Measurements from ENCODE around the gene PRX. TPM values are rescaled to one million over a fixed set of nuclear protein-coding genes. Genes with fewer than 3 reads are reported as not detected.
"Not testable (repeated sequence)": the region's sequence is repeated elsewhere in the genome, so short reads cannot be mapped to it uniquely, and the experiment has no call there.

Gene PRX
- total RNA-seq, 6 experiments from 2014 or later, result 0.86 to 1.5 (median 0.94) TPM

- H3K27me3 Mint-ChIP-seq (ENCODE audit: insufficient read depth), result no peaks in the 10 kb centered on the region; the same call in 1 of the 2 replicates
- H3K4me3 Mint-ChIP-seq, result no peak overlapping the region
- H3K27ac Mint-ChIP-seq, result no peak overlapping the region
- TF ChIP-seq CTCF (IDR thresholded peaks at IDR 0.05), result no peak
- H3K4me1 Mint-ChIP-seq (ENCODE audit: low read depth), result no peaks in the 10 kb centered on the region
- H3K9me3 Mint-ChIP-seq, result no peaks in the 10 kb centered on the region
- no peak for DNase-seq
- H3K36me3 Mint-ChIP-seq (ENCODE audit: low read depth), result no peaks in the 10 kb centered on the region
Measured at GRCh38 chr19:40457953-40458596, 44.9 kb upstream of the PRX start.

GRCh38 chr19:40457048-40457447 is 43.9 kb upstream of the PRX start:
- no peak for DNase-seq
- Mint-ChIP-seq H3K27ac (no peak overlapping the region), H3K36me3 (ENCODE audit: low read depth) (no peaks in the 10 kb centered on the region), H3K4me3 (no peak overlapping the region), H3K27me3 (ENCODE audit: insufficient read depth) (no peaks in the 10 kb centered on the region; the same call in 1 of the 2 replicates), H3K9me3 (no peaks in the 10 kb centered on the region), H3K4me1 (ENCODE audit: low read depth) (no peaks in the 10 kb centered on the region)
- no peak for TF ChIP-seq CTCF (IDR thresholded peaks at IDR 0.05)

GRCh38 chr19:40453943-40454342 is 40.8 kb upstream of the PRX start:
- H3K9me3 Mint-ChIP-seq; H3K4me3 Mint-ChIP-seq; H3K36me3 Mint-ChIP-seq (ENCODE audit: low read depth); H3K27me3 Mint-ChIP-seq (ENCODE audit: insufficient read depth); H3K4me1 Mint-ChIP-seq (ENCODE audit: low read depth); H3K27ac Mint-ChIP-seq: not testable (repeated sequence)
- DNase-seq, result peak; percentile 28

GRCh38 chr19:40453151-40453735 is 40.1 kb upstream of the PRX start:
- TF ChIP-seq CTCF (IDR thresholded peaks at IDR 0.05), result no peak
- no peaks in the 10 kb centered on the region for H3K9me3 Mint-ChIP-seq
- H3K27me3 Mint-ChIP-seq (ENCODE audit: insufficient read depth), result no peaks in the 10 kb centered on the region
- no peak for DNase-seq
- H3K27ac Mint-ChIP-seq, result no peak overlapping the region
- H3K4me1 Mint-ChIP-seq (ENCODE audit: low read depth), result no peaks in the 10 kb centered on the region
- no peaks in the 10 kb centered on the region for H3K36me3 Mint-ChIP-seq (ENCODE audit: low read depth)
- H3K4me3 Mint-ChIP-seq, result no peak overlapping the region

- Mint-ChIP-seq H3K4me3 (no peak overlapping the region), H3K9me3 (no peaks in the 10 kb centered on the region), H3K27me3 (ENCODE audit: insufficient read depth) (no peaks in the 10 kb centered on the region), H3K4me1 (ENCODE audit: low read depth) (no peaks in the 10 kb centered on the region), H3K27ac (no peak overlapping the region), H3K36me3 (ENCODE audit: low read depth) (0 out of 2 replicates have a peak, but pooled peaks cover 7% of the 10 kb centered on the region)
- TF ChIP-seq CTCF (IDR thresholded peaks at IDR 0.05), result no peak
- no peak for DNase-seq
Measured at GRCh38 chr19:40452016-40452415, 38.8 kb upstream of the PRX start.

GRCh38 chr19:40450664-40451063 is 37.5 kb upstream of the PRX start:
- H3K27ac Mint-ChIP-seq, result no peak overlapping the region
- no peak for TF ChIP-seq CTCF (IDR thresholded peaks at IDR 0.05)

More at GRCh38 chr19:40450664-40451063, 37.5 kb upstream of the PRX start:
- Mint-ChIP-seq H3K36me3 (ENCODE audit: low read depth) (0 out of 2 replicates have a peak, but pooled peaks cover 7% of the 10 kb centered on the region), H3K27me3 (ENCODE audit: insufficient read depth) (no peaks in the 10 kb centered on the region), H3K4me3 (no peak overlapping the region), H3K9me3 (no peaks in the 10 kb centered on the region), H3K4me1 (ENCODE audit: low read depth) (peaks cover 5% of the 10 kb centered on the region)
- DNase-seq, result no peak

All from HFFc6 (cell line).